ENCODE data around the gene ANKRD11.
A peak's percentile ranks its signal among the peaks of the same experiment; 100 is the strongest.

Gene ANKRD11

DNA sequence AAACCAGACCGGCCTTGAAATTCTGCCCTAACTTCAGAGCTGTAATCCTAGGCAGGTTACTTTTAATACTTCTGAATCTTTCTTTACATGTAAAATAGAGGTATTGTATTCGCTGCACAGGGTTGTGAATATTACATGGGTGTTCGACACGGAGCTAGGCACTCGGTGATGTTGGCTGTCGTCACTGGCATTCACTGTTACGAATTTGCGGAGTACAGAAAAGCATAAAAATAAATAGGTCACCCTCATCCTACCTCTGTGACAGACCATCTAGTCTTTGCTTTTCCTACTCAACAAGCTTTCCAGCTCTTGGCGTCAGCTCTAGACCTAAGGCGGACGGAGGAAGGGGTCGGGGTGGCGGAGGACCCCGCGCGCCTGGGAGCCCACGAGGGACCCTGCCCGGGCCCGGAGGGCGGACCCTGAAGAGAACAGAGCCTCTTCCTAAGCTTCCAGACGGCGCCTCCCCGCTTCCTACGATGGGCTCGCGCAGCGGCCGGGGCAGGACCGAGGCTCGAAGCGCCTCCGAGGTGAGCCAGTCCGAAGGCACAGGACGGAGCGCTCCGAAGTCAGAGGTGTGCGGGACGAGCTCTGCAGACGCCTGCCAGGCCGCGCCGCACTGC lies 17.0 kb upstream of the ANKRD11 start:
- no peak for FAIRE-seq
- DNase-seq (ENCODE audit: extremely low spot score, insufficient read length, low read depth): no peak

DNA sequence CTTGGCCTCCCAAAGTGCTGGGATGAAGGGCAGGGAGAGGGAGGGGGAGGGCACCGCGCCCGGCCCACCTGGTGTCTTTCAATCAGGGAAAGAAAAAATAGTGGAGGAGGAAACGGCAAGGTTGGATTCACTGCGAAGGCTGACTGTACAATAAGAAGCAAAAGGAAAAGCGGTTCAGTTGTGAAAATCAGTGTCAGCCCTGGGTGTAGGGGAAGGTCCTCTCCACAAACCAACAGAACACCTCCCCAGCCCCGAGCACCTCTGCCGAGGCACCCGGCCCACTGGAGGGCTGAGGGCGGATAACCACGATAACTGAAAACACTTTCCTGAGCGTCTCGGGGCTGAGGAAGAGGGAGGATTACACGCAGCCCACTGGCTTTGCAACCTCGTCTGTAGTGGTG lies 16.4 kb upstream of the ANKRD11 start:
- FAIRE-seq (no peak), DNase-seq (ENCODE audit: extremely low spot score, insufficient read length, low read depth) (no peak)

DNA sequence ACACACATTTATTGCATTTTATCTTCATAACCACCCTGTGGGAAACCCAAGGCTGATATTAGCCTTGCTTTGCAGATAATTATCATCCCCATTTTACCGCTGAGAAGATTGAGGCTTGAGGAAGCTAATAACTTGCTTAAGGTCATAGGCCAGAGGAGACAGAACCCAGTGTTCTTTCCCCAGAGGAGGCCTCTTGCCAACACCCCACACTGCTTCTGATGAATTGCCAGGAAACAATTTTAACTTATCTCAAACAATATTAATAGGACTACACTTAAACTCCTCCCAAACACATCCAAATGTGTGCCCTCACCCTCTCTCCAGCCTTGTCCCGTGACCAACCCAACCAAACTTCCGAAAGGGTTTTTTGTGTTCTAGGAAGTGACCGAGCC lies 15.7 kb upstream of the ANKRD11 start:
- FAIRE-seq (no peak), DNase-seq (ENCODE audit: extremely low spot score, insufficient read length, low read depth) (no peak)

DNA sequence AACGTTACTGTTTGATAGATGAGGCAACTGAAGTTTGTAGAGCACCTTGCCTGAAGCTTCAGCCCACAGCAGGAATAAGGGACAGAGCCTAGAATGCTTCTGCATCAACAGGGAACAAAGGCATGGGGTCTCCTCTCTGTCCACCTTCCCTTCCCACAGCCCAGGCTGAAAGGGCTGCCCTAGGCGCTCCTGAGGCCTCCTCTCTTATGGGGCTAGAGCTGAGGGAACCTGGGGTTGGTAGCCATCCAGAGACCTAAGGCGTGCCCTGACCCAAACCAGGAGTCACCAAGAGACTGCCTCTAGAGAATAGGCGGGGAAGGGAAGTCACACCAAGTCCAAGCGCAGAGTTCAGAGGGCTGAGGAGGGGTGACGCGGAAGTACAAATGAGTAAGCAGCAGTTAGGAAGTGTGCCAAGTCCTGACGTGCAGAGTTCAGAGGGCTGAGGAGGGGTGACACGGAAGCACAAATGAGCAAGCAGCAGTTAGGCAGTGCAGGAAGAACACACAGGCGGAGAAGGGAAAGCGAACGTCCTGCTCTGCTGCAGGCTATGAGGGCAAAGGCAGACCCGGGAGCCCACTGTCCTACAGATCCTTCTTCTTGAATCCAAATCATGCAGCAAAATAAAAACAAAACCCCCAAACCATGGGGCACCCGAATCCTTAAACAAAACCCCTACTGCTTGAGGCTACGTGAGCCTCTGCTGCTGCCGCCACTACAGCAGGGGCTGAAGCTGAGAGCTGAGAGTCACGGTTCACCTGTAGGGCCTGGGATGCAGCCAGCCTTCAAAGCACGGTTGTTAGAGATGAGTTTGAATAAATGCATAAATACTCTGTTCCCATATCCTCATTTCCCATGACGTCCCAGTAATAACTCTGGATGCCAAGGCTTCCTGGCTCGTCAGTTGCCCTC lies 15.1 kb upstream of the ANKRD11 start:
- peak; percentile 91 for FAIRE-seq
- DNase-seq (ENCODE audit: extremely low spot score, insufficient read length, low read depth): no peak

DNA sequence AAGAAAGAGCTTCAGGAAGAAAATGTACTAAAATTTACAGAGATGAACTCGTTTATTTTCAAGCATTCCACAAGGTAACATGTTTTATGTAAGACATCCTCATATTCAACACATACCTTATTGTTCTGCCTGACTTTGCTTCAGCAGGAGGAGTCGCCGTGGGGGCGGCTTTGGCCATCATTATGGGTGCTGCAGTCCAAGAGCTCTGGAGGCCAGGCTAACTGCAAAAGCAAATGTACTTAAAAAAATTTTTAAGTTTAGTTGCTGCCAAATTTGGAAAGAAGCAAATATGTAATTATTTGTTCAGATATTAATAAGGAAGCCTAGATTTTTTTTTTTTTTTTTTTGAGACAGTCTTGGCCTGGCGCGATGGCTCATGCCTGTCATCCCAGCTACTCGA lies 13.7 kb upstream of the ANKRD11 start:
- no peak for DNase-seq (ENCODE audit: extremely low spot score, insufficient read length, low read depth)
- no peak for FAIRE-seq

DNA sequence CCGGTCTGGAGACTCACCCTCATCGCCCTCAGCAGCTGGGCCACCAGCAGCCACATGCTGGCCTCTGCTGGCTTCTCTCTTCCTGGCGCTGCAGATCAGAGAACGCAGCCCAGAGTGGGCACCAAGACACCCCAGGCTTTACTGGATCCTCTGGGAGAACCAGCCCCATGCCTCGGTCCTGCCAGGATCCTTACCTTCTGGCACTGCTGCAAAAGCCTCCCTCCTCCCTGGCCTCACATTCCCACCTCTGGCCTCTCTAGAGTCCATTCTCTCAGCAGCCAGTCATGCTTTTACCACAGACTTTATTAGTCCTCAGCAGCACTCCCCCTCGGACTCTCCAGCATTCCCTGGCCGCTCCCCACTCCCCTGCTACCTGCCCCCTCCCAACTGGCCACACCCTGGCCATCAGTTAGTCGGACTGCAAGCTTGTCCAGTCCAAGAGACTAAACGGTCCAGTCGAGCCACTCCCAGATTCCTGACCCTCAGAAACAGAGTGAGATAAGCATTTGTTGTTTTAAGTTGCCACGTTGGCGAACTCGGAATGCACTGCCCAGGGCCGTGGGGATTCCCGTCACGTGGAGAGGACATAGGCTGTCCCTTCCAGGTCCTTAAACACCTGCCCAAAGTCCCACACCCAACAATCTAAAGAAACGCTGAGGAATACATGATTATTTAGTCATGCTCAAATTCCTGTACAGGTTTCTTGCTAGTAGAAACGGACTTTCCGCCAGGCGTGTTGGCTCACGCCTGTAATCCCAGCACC lies 11.9 kb upstream of the ANKRD11 start:
- no peak for DNase-seq (ENCODE audit: extremely low spot score, insufficient read length, low read depth)
- FAIRE-seq: no peak

DNA sequence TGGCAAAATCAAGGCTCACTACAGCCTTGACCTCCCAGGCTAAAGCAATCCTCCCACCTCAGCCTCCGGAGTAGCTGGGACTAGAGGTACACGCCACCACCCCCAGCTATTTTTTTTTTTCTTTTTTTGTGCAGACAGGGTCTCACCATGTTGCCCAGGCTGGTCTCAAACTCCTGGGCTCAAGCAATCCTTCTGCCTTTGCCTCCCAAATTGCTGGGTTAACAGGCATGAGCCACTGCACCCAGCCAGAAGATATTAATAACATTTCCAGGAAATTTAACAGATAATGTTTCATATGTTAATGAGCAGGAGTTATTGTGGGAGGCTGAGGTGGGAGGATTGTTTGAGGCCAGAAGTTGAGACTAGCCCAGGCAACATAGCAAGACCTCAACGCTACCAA lies 9.4 kb upstream of the ANKRD11 start:
- FAIRE-seq (no peak), DNase-seq (ENCODE audit: extremely low spot score, insufficient read length, low read depth) (no peak)

DNA sequence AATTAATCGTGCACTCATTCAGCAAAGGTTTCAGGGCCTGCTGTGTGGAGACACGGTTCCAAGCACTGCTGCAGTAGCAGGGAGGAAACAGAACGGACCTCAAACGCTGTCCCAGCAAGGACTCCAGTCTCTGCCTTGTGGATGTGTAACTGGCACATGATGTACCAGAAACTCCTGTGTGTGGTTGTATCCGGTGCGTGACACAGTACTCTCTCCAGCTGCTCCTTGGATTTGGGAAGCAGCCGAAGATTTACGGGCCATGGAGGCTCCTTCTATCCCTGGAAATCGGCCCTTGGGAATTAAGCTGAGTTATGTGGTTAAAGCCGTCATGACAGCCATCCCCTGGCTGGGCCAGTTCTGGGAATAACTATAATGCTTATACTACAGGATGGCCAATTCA lies 8.5 kb upstream of the ANKRD11 start:
- no peak for FAIRE-seq
- DNase-seq (ENCODE audit: extremely low spot score, insufficient read length, low read depth): no peak

DNA sequence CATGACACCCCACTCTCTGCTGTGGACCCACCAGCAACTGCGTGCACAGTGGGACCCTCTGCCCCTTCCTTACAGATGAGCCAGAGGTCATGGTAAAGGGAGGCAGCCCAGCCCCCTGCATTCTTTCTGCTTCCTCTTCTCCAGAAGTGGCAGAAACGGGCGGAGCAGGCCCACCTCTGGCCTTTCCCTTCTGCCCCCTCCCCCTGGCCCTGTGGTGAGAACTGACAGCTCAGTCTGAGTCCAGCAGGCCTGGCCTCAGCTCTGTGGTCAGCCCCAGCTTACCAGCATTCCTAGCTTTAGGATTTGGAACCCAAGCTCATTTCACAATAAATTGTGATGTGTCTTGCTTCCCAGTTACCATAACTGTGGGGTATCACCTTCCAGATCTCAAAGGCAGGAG lies 4.8 kb upstream of the ANKRD11 start:
- no peak for FAIRE-seq

DNA sequence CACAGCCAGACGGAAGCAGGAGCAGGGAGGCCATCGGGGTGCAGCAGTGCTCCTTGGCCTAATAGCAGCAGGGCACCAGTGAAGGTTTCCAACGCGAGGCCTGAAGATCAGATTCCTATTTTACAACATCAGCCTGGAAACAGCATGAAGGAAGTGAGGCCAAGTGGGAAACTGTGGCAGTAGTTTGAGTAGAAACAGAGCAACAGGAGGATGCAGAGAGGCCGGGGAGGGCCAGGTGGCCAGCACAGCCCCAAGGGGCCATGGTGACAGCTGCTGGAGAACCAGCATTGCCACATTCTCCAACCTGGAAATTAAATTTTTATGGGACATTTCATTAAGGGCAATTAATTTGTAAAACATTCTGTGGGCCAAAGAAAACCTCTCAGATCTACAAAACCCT lies 3.4 kb upstream of the ANKRD11 start:
- no peak for FAIRE-seq

More for the DNA sequence above, 4.8 kb upstream of the ANKRD11 start:
- DNase-seq (ENCODE audit: extremely low spot score, insufficient read length, low read depth): no peak

DNA sequence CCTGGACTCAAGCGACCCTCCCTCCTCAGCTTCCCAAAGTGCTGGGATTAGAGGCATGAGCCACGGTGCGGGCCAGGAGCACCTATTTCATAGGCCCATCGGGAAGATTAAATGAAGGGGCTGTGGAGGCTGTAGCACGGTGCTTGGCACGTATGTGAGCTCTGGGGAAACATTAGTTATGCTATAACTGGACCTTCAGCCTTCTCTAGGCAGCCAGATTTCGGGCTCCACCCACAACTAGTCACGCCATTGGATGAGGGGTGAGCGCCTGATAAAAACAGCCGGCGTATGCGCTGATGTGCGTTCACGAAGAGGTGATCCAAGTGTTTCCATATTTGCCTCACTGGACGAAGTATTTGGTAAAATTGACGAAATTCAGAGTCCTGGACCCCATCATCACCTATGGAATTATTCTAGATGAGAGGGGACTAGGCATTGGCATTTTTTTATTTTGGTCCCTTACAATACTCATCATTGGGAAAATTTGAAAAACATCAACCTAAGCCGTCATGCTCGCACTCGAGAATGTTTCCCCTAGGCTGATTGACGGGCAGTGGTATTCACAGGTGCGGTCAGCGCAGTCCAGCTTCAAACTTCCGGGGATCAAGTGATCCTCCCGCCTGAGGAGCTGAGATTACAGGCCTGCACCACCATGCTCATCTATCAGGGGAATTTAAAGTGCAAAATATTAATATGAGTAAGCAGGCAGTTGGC lies 1.8 kb upstream of the ANKRD11 start:
- FAIRE-seq (no peak), DNase-seq (ENCODE audit: extremely low spot score, insufficient read length, low read depth) (no peak)

More for the DNA sequence above, 3.4 kb upstream of the ANKRD11 start:
- no peak for DNase-seq (ENCODE audit: extremely low spot score, insufficient read length, low read depth)

DNA sequence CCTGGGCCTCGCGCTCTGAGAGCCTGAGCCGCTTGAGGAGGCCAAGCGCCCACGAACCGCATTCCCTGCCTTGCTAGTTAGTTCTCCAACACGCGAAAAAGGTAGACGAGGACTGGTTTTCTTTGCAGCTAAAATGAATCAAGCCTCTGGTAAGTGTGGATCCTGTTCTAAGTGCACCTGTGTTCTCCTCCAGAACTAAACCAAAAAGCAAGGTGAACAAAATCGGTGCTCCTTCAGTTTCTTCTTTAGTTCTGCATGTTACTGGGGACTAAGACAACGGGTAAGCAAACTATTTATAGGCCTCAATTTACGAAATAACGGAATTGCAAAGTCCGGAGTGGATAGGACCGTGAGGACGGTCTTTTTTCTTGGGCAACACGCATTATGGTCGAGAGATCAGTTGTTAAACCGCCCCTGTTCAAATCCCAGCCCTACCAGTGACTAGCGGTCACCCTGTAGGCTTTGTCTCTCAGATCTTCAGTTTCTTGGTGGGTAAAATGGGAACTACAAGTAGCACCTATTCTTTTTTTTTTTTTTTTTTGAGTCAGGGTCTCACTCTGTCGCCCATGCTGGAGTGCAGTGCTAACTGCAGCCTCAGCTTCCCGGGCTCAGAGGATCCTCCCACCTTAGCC lies 993 bp upstream of the ANKRD11 start:
- DNase-seq (ENCODE audit: extremely low spot score, insufficient read length, low read depth) (no peak), FAIRE-seq (no peak)

DNA sequence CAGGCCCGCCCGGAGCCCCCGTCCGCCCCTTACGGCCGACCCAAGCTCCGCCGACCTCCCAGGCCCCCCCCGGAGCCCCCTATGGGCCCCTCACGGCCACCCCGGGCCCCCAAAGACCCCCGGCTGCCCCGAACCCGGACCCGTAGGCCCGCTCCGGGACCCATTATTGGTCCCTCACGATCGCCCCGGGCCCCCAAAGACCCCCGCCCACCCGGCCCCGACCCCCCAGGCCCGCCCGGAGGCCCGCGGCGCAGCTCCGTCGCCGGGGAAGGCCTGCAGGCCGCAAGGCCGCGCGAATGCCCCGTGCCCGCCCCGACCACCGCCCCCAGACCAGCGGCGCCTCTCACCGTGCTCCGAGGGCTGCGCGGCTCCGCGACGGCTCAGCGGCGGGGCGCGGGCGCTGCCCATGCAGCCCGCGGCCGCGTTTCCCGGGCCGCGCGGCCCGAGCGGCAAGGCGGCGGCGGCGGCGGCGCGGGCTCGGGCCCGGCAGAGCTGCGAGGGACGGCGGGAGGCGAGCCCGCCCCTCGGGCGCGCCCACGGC lies 393 bp downstream of the ANKRD11 start:
- no peak for DNase-seq (ENCODE audit: extremely low spot score, insufficient read length, low read depth)
- FAIRE-seq: no peak

DNA sequence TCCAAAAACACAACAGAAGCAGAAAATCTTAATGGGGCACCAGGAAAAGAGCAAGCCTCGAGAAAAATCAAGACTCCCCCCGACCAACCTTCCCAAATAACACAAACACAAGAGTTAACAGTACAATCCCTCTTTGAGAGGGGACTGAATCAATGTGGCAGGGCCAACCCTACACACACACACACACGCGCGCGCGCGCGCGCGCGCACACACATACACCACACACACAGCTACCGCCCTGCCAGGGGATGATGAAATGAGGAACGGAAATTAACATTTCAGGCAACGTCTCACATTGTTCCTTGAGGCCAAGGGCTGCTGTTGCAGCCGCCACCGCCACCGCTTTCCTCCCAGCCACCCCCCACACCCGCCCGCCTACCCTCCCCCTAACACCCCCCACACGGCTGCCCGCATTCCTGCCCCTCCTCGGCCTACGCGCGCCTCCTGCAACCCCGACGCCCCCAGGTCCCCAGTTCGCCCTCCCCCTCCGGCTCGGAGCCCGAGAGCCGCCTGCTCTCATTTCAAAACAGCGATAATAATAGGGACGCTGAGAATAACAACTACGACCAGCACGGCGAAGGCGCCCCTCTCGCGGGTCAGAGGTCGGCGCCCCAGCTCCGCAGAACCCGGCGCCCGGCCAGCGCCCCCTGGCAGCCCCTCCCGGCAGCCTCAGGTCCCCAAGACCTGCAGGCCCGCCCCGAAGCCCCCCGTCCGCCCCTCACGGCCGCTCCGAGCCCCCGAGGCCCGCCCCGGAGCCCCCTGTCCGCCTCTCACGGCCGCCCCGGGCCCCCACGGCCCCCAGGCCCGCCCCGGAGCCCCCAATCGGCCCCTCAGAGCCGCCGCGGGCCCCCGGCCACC lies 1.1 kb downstream of the ANKRD11 start:
- DNase-seq (ENCODE audit: extremely low spot score, insufficient read length, low read depth) (no peak), FAIRE-seq (peak; percentile 89)

DNA sequence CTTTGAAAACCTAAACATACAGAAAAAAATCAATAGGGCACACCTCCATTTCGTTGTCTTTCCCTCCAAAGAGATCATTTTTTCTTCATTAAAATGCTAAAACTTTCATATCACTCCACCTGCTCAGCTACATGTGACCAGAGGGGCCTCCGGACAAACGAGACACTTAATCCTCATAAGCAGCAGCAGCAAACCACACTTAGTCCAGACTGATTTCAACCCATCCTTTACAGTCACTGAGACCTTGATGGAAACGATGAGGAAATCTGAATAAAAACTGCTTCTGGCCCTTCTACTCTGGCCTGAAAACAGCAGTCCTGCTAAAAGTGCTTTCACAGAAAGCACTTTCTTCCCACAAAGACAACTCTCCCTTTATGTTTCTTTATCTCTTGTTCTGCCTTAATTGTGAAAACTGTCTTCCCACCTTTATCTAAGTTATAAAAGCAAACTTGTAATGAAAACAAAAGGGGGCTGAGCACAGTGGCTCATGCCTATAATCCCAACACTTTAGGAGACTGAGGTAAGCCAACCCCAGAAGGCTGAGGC lies 4.6 kb downstream of the ANKRD11 start:
- FAIRE-seq (no peak), DNase-seq (ENCODE audit: extremely low spot score, insufficient read length, low read depth) (no peak)

DNA sequence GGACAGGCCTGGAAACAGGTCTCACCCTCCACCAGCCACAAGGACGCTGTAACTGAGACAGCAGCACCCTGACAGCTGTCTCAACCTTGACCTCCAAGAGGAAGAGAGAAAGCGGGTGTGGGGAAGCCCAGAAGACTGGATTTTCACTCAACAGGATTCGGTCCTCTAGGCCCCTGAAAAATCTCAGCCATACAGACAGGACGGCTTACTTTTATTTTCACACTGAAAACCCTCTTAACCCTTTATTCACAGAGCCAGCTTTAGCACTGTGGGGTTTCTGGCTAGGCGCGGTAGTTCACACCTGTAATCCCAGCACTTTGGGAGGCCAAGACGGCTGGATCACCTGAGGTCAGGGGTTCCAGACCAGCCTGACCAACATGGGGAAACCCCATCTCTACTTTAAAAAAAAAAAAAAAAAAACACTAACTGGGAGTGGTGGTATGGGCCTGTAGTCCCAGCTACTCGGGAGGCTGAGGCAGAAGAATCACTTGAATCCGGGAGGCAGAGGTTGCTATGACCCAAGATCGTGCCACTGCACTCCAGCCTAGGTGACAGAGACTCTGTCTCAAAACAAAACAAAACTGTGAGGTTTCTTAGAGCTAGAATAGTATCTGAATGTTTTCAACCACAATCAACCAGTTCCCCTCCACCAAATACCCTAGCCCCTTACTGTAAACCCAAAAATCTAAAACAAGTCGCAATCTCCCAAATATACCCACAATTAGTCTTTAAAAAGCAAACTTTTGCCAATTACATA lies 5.3 kb downstream of the ANKRD11 start:
- peak; percentile 82 for FAIRE-seq
- no peak for DNase-seq (ENCODE audit: extremely low spot score, insufficient read length, low read depth)

DNA sequence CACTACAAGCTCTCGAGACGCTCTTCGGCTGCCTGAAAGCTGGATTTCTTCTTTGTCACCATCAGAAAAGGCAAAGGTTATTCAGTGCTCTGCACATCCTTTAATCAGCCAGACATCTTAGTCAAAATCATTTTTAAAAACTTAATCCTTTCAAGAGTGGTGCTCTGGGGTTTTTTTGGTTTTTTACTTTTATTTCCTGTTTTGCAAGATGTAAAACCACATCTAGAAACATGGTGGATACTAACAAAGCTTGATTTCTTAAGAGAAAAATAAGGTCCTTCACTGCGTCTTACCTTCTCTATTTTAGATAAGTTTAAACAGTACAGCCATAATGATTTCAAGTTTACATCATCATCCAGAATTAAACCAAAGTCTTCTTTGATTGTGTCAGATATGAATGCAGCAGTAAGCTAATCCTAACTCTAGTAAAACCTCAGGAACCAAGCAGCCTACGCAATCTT lies 6.3 kb downstream of the ANKRD11 start:
- DNase-seq (ENCODE audit: extremely low spot score, insufficient read length, low read depth): no peak
- FAIRE-seq: no peak

DNA sequence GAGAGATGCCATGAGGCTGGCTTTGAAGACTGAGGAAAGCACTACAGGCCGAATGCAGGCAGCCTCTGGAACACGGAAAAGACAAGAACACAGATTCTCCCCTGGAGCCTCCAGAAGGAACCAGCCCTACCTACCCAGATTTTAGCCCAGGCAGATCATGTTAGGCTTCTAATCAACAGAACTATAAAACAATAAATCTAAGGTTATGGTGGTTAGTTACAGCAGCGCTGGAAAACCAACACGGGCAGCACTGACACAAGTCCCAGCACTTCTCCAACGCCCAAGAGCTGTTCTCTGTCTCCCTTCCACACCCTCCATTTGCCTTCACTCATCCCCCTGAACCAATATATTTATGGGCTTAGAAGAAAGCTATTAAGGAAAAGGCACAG lies 7.5 kb downstream of the ANKRD11 start:
- FAIRE-seq: no peak

More for the DNA sequence above, 7.5 kb downstream of the ANKRD11 start:
- DNase-seq (ENCODE audit: extremely low spot score, insufficient read length, low read depth): no peak
